Measurements from ENCODE around the gene AGPAT3.
A peak's percentile ranks its signal among the peaks of the same experiment; 100 is the strongest.

Gene AGPAT3

DNA sequence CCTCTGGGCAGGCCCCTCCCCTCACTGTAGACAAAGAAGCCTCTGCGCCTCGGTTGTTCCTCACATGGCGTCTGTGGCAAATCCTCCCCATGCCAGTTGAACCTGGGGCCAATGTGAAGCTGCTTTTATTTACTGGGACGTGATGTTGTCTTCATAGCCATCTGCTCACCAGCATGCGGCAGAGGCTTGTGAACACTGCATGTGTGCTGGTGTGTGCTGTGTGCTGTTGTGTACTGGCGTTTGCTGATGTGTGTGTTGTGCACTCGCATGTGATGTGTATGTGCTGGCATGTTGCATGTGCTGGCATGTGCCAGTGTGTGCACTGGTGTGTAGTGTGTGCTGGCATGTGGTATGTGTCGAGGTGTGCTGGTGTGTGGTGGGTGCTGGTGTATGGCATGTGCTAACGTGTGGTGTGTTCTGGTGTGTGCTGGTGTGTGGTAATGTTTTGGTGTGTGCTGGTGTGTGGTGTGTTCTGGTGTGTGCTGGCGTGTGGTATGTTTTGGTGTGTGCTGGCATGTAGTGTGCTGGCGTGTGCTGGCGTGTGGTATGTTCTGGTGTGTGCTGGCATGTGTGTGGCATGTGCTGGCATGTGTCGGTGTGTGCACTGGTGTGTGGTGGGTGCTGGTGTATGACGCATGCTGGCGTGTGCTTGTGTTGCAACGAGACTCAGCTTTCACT is 109.9 kb downstream of the AGPAT3 start:
- CTCF ChIA-PET, result interaction anchor here (0.5 to 2.5 kb wide), 24 partner anchors 10 to 184 kb away, joined by 3 to 39 read pairs (median 4); partner anchors contain the start of gene RRP1
- no peaks in the 10 kb centered on the region for H3K4me1 ChIP-seq (ENCODE audit: control insufficient read depth, insufficient read depth, low read length)
- TF ChIP-seq ZNF214 (tag by site-specific recombination; IDR thresholded peaks at IDR 0.05; ENCODE audit: borderline replicate concordance), result no peak
- TF ChIP-seq GLIS2 (tag by site-specific recombination; IDR thresholded peaks at IDR 0.05), result no peak
- TF ChIP-seq ZNF274 (IDR thresholded peaks at IDR 0.05; ENCODE audit: low read length), result no peak
- no peak for TF ChIP-seq ZNF274 (tag by site-specific recombination; IDR thresholded peaks at IDR 0.05; ENCODE audit: borderline replicate concordance)
- TF ChIP-seq, protein P1, sequence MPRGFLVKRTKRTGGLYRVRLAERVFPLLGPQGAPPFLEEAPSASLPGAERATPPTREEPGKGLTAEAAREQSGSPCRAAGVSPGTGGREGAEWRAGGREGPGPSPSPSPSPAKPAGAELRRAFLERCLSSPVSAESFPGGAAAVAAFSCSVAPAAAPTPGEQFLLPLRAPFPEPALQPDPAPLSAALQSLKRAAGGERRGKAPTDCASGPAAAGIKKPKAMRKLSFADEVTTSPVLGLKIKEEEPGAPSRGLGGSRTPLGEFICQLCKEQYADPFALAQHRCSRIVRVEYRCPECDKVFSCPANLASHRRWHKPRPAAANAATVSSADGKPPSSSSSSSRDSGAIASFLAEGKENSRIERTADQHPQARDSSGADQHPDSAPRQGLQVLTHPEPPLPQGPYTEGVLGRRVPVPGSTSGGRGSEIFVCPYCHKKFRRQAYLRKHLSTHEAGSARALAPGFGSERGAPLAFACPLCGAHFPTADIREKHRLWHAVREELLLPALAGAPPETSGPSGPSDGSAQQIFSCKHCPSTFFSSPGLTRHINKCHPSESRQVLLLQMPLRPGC (tag by site-specific recombination; IDR thresholded peaks at IDR 0.05), result peak; percentile 92
- TF ChIP-seq ZBTB21 (tag by site-specific recombination; IDR thresholded peaks at IDR 0.05), result 0 out of 2 replicates have a peak, but pooled peaks have one; percentile 33
- peak; percentile 67 for TF ChIP-seq ZNF707 (tag by site-specific recombination; IDR thresholded peaks at IDR 0.05)
- peak; percentile 18; the same call in 1 of the 2 replicates for TF ChIP-seq ZNF544 (tag by site-specific recombination; IDR thresholded peaks at IDR 0.05)
- no peak for TF ChIP-seq ZNF747 (tag by site-specific recombination; IDR thresholded peaks at IDR 0.05)
- TF ChIP-seq, protein P2, sequence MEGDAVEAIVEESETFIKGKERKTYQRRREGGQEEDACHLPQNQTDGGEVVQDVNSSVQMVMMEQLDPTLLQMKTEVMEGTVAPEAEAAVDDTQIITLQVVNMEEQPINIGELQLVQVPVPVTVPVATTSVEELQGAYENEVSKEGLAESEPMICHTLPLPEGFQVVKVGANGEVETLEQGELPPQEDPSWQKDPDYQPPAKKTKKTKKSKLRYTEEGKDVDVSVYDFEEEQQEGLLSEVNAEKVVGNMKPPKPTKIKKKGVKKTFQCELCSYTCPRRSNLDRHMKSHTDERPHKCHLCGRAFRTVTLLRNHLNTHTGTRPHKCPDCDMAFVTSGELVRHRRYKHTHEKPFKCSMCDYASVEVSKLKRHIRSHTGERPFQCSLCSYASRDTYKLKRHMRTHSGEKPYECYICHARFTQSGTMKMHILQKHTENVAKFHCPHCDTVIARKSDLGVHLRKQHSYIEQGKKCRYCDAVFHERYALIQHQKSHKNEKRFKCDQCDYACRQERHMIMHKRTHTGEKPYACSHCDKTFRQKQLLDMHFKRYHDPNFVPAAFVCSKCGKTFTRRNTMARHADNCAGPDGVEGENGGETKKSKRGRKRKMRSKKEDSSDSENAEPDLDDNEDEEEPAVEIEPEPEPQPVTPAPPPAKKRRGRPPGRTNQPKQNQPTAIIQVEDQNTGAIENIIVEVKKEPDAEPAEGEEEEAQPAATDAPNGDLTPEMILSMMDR (tag by site-specific recombination; IDR thresholded peaks at IDR 0.05), result no peak
- TF ChIP-seq ZNF311 (tag by site-specific recombination; IDR thresholded peaks at IDR 0.05; ENCODE audit: borderline replicate concordance), result peak; percentile 94
- TF ChIP-seq ZNF2 (tag by site-specific recombination; IDR thresholded peaks at IDR 0.05), result peak; percentile 18
- TF ChIP-seq, protein P3, sequence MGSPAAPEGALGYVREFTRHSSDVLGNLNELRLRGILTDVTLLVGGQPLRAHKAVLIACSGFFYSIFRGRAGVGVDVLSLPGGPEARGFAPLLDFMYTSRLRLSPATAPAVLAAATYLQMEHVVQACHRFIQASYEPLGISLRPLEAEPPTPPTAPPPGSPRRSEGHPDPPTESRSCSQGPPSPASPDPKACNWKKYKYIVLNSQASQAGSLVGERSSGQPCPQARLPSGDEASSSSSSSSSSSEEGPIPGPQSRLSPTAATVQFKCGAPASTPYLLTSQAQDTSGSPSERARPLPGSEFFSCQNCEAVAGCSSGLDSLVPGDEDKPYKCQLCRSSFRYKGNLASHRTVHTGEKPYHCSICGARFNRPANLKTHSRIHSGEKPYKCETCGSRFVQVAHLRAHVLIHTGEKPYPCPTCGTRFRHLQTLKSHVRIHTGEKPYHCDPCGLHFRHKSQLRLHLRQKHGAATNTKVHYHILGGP (tag by site-specific recombination; IDR thresholded peaks at IDR 0.05), result peak; percentile 65
- TF ChIP-seq ZNF248 (tag by site-specific recombination; IDR thresholded peaks at IDR 0.05), result peak; percentile 50; the same call in 1 of the 2 replicates
- peak; percentile 91 for TF ChIP-seq ZNF621 (tag by site-specific recombination; IDR thresholded peaks at IDR 0.05)
- TF ChIP-seq ZNF600 (tag by site-specific recombination; IDR thresholded peaks at IDR 0.05), result peak; percentile 93
- TF ChIP-seq, protein P4, sequence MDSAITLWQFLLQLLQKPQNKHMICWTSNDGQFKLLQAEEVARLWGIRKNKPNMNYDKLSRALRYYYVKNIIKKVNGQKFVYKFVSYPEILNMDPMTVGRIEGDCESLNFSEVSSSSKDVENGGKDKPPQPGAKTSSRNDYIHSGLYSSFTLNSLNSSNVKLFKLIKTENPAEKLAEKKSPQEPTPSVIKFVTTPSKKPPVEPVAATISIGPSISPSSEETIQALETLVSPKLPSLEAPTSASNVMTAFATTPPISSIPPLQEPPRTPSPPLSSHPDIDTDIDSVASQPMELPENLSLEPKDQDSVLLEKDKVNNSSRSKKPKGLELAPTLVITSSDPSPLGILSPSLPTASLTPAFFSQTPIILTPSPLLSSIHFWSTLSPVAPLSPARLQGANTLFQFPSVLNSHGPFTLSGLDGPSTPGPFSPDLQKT (IDR thresholded peaks at IDR 0.05; ENCODE audit: borderline replicate concordance, low read depth, low read length), result no peak
- TF ChIP-seq, protein P5, sequence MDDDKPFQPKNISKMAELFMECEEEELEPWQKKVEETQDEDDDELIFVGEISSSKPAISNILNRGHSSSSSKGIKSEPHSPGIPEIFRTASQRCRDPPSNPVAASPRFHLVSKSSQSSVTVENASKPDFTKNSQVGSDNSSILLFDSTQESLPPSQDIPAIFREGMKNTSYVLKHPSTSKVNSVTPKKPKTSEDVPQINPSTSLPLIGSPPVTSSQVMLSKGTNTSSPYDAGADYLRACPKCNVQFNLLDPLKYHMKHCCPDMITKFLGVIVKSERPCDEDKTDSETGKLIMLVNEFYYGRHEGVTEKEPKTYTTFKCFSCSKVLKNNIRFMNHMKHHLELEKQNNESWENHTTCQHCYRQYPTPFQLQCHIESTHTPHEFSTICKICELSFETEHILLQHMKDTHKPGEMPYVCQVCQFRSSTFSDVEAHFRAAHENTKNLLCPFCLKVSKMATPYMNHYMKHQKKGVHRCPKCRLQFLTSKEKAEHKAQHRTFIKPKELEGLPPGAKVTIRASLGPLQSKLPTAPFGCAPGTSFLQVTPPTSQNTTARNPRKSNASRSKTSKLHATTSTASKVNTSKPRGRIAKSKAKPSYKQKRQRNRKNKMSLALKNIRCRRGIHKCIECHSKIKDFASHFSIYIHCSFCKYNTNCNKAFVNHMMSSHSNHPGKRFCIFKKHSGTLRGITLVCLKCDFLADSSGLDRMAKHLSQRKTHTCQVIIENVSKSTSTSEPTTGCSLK (tag by site-specific recombination; IDR thresholded peaks at IDR 0.05), result 0 out of 2 replicates have a peak, but pooled peaks have one; percentile 68
- peak; percentile 47; the same call in 1 of the 2 replicates for TF ChIP-seq ZNF776 (tag by site-specific recombination; IDR thresholded peaks at IDR 0.05; ENCODE audit: borderline replicate concordance)
- 0 out of 2 replicates have a peak, but pooled peaks have one; percentile 41 for TF ChIP-seq ZNF76 (tag by site-specific recombination; IDR thresholded peaks at IDR 0.05; ENCODE audit: borderline replicate concordance, low read depth)
- no peak for TF ChIP-seq ZNF335 (tag by site-specific recombination; conservative IDR thresholded peaks at IDR 0.05)
- TF ChIP-seq SETDB1 (IDR thresholded peaks at IDR 0.05; ENCODE audit: insufficient read length, low read length), result no peak
- TF ChIP-seq, protein P6, sequence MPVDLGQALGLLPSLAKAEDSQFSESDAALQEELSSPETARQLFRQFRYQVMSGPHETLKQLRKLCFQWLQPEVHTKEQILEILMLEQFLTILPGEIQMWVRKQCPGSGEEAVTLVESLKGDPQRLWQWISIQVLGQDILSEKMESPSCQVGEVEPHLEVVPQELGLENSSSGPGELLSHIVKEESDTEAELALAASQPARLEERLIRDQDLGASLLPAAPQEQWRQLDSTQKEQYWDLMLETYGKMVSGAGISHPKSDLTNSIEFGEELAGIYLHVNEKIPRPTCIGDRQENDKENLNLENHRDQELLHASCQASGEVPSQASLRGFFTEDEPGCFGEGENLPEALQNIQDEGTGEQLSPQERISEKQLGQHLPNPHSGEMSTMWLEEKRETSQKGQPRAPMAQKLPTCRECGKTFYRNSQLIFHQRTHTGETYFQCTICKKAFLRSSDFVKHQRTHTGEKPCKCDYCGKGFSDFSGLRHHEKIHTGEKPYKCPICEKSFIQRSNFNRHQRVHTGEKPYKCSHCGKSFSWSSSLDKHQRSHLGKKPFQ (tag by site-specific recombination; IDR thresholded peaks at IDR 0.05), result peak; percentile 100

More for the DNA sequence above, 109.9 kb downstream of the AGPAT3 start:
- Histone ChIP-seq H3K36me3 (ENCODE audit: control insufficient read depth in 2 of 2, insufficient read depth in 1 of 2, low read length in 2 of 2) (peaks cover 10 to 41% of the 10 kb centered on the region in 2 experiments), H3K27ac (ENCODE audit: extremely low read depth, low read depth, low read length) (no peak overlapping the region), H3K9me3 (ENCODE audit: control insufficient read depth, insufficient read depth, low read depth, low read length) (no peaks in the 10 kb centered on the region), H3K4me3 (ENCODE audit: low read depth, low read length) (no peak overlapping the region)
- POLR2A ChIA-PET, result interaction anchor here (1.0 kb wide), 1 partner anchor 164 kb away, joined by 3 read pairs; no protein-coding TSS in a partner anchor
